ENCODE measurements around the gene MUC22.
"Not testable (repeated sequence)": the region's sequence is repeated elsewhere in the genome, so short reads cannot be mapped to it uniquely, and the experiment has no call there.

Gene MUC22

GRCh38 chr6:31017436-31017835, 7.2 kb downstream of the MUC22 start:
- H3K23ac ChIP-seq (ENCODE audit: low read depth, low read length, poor library complexity); H3K4me1 ChIP-seq (ENCODE audit: control insufficient read depth in 2 of 2, insufficient read depth in 1 of 2, low read depth in 1 of 2, low read length in 2 of 2); H2BK12ac ChIP-seq (ENCODE audit: low read length); H3K18ac ChIP-seq (ENCODE audit: low read length); H2BK5ac ChIP-seq (ENCODE audit: low read length); H2BK15ac ChIP-seq (ENCODE audit: low read length); H3K4me3 ChIP-seq (ENCODE audit: low read length in 2 of 2); H3K4ac ChIP-seq (ENCODE audit: low read length); H2AK5ac ChIP-seq (ENCODE audit: low read depth, low read length); H3K27me3 ChIP-seq (ENCODE audit: control insufficient read depth in 3 of 3, insufficient read depth in 3 of 3, low read depth in 1 of 3, low read length in 3 of 3); H4K91ac ChIP-seq (ENCODE audit: low read depth, low read length, poor library complexity); H3K4me2 ChIP-seq (ENCODE audit: insufficient read depth, low read length, poor library complexity, severe bottlenecking); H3K27ac ChIP-seq (replicated peaks; ENCODE audit: low read length); H2AFZ ChIP-seq (ENCODE audit: low read length); DNase-seq (ENCODE audit: low spot score); H2BK120ac ChIP-seq (ENCODE audit: low read depth, low read length); H4K8ac ChIP-seq (ENCODE audit: low read depth, low read length); H3K36me3 ChIP-seq (replicated peaks in 1 of 2; ENCODE audit: control insufficient read depth in 2 of 2, insufficient read depth in 2 of 2, low read length in 2 of 2); H3K9me3 ChIP-seq (replicated peaks in 1 of 2; ENCODE audit: control insufficient read depth in 2 of 2, insufficient read depth in 1 of 2, low read depth in 1 of 2, low read length in 2 of 2); H3K79me1 ChIP-seq (ENCODE audit: low read depth, low read length); H3K14ac ChIP-seq (ENCODE audit: low read length); H3K9ac ChIP-seq (ENCODE audit: low read depth, low read length, poor library complexity): not testable (repeated sequence)
- WGBS, 2 donors (ENCODE audit: extremely low coverage in 2 of 2, insufficient read length in 2 of 2, insufficient replicate concordance in 1 of 2), result no CpG with 5 or more reads among the region's 3 CpGs

DNA sequence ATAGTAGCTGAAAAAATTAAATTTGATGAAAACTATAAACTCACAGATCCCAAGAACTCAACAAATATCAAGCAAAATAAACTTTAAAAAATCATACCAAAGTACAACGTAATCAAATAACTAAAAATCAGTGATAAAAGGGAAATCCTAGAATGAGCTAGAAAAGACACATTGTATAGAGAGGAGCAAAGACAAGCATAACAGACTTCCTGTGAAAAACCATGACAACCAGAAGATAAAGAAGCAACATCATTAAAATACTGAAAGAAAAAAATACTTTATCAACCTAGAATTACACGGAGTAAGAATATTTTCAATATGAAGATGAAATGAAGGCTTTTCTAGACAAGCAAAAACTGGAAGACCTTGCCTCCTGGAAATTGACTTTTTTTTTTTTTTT, 9.8 kb downstream of the MUC22 start:
- no peak overlapping the region for H3K23ac ChIP-seq (ENCODE audit: low read depth, low read length, poor library complexity)
- no peak overlapping the region for H3K4ac ChIP-seq (ENCODE audit: low read length)
- no peak overlapping the region for H2BK5ac ChIP-seq (ENCODE audit: low read length)
- no CpG with 5 or more reads among the region's 2 CpGs for WGBS, 2 donors (ENCODE audit: extremely low coverage in 2 of 2, insufficient read length in 2 of 2, insufficient replicate concordance in 1 of 2)
- no peak overlapping the region for H3K18ac ChIP-seq (ENCODE audit: low read length)
- no peak overlapping the region for H2BK15ac ChIP-seq (ENCODE audit: low read length)
- H3K36me3 ChIP-seq (replicated peaks in 1 of 2; ENCODE audit: control insufficient read depth in 2 of 2, insufficient read depth in 2 of 2, low read length in 2 of 2), result no peaks in the 10 kb centered on the region
- no peaks in the 10 kb centered on the region for H3K79me1 ChIP-seq (ENCODE audit: low read depth, low read length)
- H3K14ac ChIP-seq (ENCODE audit: low read length), result no peak overlapping the region
- H3K4me2 ChIP-seq (ENCODE audit: insufficient read depth, low read length, poor library complexity, severe bottlenecking), result no peak overlapping the region
- H2BK12ac ChIP-seq (ENCODE audit: low read length), result no peak overlapping the region
- H2AK5ac ChIP-seq (ENCODE audit: low read depth, low read length), result no peak overlapping the region
- H4K8ac ChIP-seq (ENCODE audit: low read depth, low read length), result no peak overlapping the region
- no peak overlapping the region for H2BK120ac ChIP-seq (ENCODE audit: low read depth, low read length)
- H3K4me1 ChIP-seq (ENCODE audit: control insufficient read depth in 2 of 2, insufficient read depth in 1 of 2, low read depth in 1 of 2, low read length in 2 of 2), result no peaks in the 10 kb centered on the region
- no peak overlapping the region for H4K91ac ChIP-seq (ENCODE audit: low read depth, low read length, poor library complexity)
- no peaks in the 10 kb centered on the region for H3K9me3 ChIP-seq (replicated peaks in 1 of 2; ENCODE audit: control insufficient read depth in 2 of 2, insufficient read depth in 1 of 2, low read depth in 1 of 2, low read length in 2 of 2)
- no peaks in the 10 kb centered on the region for H3K27me3 ChIP-seq (ENCODE audit: control insufficient read depth in 3 of 3, insufficient read depth in 3 of 3, low read depth in 1 of 3, low read length in 3 of 3)
- H3K4me3 ChIP-seq (ENCODE audit: low read length in 2 of 2), result no peak overlapping the region
- H2AFZ ChIP-seq (ENCODE audit: low read length), result no peak overlapping the region
- H3K9ac ChIP-seq (ENCODE audit: low read depth, low read length, poor library complexity), result no peak overlapping the region
- no peak overlapping the region for H3K27ac ChIP-seq (replicated peaks; ENCODE audit: low read length)
- no peak for DNase-seq (ENCODE audit: low spot score)

DNA sequence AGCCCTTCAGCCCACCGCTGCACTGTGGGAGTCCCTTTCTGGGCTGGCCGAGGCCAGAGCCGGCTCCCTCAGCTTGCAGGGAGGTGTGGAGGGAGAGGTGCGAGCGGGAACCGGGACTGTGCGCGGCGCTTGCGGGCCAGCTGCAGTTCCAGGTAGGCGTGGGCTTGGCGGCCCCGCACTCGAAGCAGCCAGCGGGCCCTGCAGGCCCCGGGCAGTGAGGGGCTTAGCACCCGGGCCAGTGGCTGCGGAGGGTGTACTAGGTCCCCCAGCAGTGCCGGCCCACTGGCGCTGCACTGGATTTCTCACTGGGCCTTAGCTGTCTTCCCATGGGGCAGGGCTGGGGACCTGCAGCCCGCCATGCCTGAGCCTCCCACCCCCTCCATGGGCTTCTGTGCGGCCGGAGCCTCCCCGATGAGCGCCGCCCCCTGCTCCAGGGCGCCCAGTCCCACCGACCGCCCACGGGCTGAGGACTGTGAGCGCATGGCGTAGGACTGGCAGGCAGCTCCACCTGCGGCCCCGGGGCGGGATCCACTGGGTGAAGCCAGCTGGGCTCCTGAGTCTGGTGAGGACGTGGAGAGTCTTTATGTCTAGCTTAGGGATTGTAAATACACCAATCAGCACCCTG, 10.5 kb downstream of the MUC22 start:
- not testable (repeated sequence) for H3K9ac ChIP-seq (ENCODE audit: low read depth, low read length, poor library complexity); H2BK5ac ChIP-seq (ENCODE audit: low read length); H2BK120ac ChIP-seq (ENCODE audit: low read depth, low read length); H2AFZ ChIP-seq (ENCODE audit: low read length); H3K23ac ChIP-seq (ENCODE audit: low read depth, low read length, poor library complexity); H3K9me3 ChIP-seq (replicated peaks in 1 of 2; ENCODE audit: control insufficient read depth in 2 of 2, insufficient read depth in 1 of 2, low read depth in 1 of 2, low read length in 2 of 2); H3K27ac ChIP-seq (replicated peaks; ENCODE audit: low read length); H4K91ac ChIP-seq (ENCODE audit: low read depth, low read length, poor library complexity); H3K4me1 ChIP-seq (ENCODE audit: control insufficient read depth in 2 of 2, insufficient read depth in 1 of 2, low read depth in 1 of 2, low read length in 2 of 2); H3K14ac ChIP-seq (ENCODE audit: low read length); H4K8ac ChIP-seq (ENCODE audit: low read depth, low read length); H3K79me1 ChIP-seq (ENCODE audit: low read depth, low read length); DNase-seq (ENCODE audit: low spot score); H3K4me3 ChIP-seq (ENCODE audit: low read length in 2 of 2); H3K4me2 ChIP-seq (ENCODE audit: insufficient read depth, low read length, poor library complexity, severe bottlenecking); H2BK15ac ChIP-seq (ENCODE audit: low read length); H3K36me3 ChIP-seq (replicated peaks in 1 of 2; ENCODE audit: control insufficient read depth in 2 of 2, insufficient read depth in 2 of 2, low read length in 2 of 2); H2BK12ac ChIP-seq (ENCODE audit: low read length); H3K27me3 ChIP-seq (ENCODE audit: control insufficient read depth in 3 of 3, insufficient read depth in 3 of 3, low read depth in 1 of 3, low read length in 3 of 3); H3K4ac ChIP-seq (ENCODE audit: low read length); H2AK5ac ChIP-seq (ENCODE audit: low read depth, low read length)
- no CpG with 5 or more reads among the region's 36 CpGs for WGBS, 2 donors (ENCODE audit: extremely low coverage in 2 of 2, insufficient read length in 2 of 2, insufficient replicate concordance in 1 of 2)
- peak overlapping the region; percentile 71 for H3K18ac ChIP-seq (ENCODE audit: low read length)

DNA sequence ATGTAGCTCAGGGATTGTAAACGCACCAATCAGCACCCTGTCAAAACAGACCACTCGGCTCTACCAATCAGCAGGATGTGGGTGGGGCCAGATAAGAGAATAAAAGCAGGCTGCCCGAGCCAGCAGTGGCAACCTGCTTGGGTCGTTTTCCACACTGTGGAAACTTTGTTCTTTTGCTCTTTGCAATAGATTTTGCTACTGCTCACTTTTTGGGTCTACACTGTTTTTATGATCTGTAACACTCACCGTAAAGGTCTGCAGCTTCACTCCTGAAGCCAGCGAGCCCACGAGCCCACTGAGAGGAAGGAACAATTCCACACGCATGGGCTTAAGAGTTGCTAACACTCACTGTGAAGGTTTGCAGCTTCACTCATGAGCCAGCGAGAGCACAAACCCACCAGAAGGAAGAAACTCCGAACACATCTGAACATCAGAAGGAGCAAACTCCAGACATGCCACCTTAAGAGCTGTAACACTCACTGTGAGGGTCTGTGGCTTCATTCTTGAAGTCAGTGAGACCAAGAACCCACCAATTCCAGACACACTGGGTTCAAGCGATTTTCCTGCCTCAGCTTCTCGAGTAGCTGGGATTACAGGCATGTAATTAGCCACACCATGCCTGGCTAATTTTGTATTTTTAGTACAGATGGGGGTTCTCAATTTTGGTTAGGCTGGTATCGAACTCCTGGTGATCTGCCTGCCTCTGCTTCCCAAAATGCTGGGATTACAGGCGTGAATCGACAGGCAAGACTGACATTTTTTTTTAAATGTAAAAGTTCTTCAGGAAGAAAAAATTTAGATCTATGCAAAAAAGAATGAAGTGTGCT, 11.6 kb downstream of the MUC22 start:
- H3K4me2 ChIP-seq (ENCODE audit: insufficient read depth, low read length, poor library complexity, severe bottlenecking); H3K27me3 ChIP-seq (ENCODE audit: control insufficient read depth in 3 of 3, insufficient read depth in 3 of 3, low read depth in 1 of 3, low read length in 3 of 3); H2BK15ac ChIP-seq (ENCODE audit: low read length); DNase-seq (ENCODE audit: low spot score); H2BK120ac ChIP-seq (ENCODE audit: low read depth, low read length); H4K91ac ChIP-seq (ENCODE audit: low read depth, low read length, poor library complexity); H2BK5ac ChIP-seq (ENCODE audit: low read length); H2BK12ac ChIP-seq (ENCODE audit: low read length); H3K18ac ChIP-seq (ENCODE audit: low read length); H3K9ac ChIP-seq (ENCODE audit: low read depth, low read length, poor library complexity); H2AK5ac ChIP-seq (ENCODE audit: low read depth, low read length); H3K9me3 ChIP-seq (replicated peaks in 1 of 2; ENCODE audit: control insufficient read depth in 2 of 2, insufficient read depth in 1 of 2, low read depth in 1 of 2, low read length in 2 of 2); H3K4me3 ChIP-seq (ENCODE audit: low read length in 2 of 2); H4K8ac ChIP-seq (ENCODE audit: low read depth, low read length); H3K27ac ChIP-seq (replicated peaks; ENCODE audit: low read length); H3K79me1 ChIP-seq (ENCODE audit: low read depth, low read length); H3K36me3 ChIP-seq (replicated peaks in 1 of 2; ENCODE audit: control insufficient read depth in 2 of 2, insufficient read depth in 2 of 2, low read length in 2 of 2); H3K23ac ChIP-seq (ENCODE audit: low read depth, low read length, poor library complexity); H3K4me1 ChIP-seq (ENCODE audit: control insufficient read depth in 2 of 2, insufficient read depth in 1 of 2, low read depth in 1 of 2, low read length in 2 of 2); H3K14ac ChIP-seq (ENCODE audit: low read length); H3K4ac ChIP-seq (ENCODE audit: low read length): not testable (repeated sequence)
- WGBS, 2 donors (ENCODE audit: extremely low coverage in 2 of 2, insufficient read length in 2 of 2, insufficient replicate concordance in 1 of 2), result no CpG with 5 or more reads among the region's 15 CpGs
- peak overlapping the region; percentile 40 for H2AFZ ChIP-seq (ENCODE audit: low read length)
